ENCODE results near the gene DOCK4.

DNA sequence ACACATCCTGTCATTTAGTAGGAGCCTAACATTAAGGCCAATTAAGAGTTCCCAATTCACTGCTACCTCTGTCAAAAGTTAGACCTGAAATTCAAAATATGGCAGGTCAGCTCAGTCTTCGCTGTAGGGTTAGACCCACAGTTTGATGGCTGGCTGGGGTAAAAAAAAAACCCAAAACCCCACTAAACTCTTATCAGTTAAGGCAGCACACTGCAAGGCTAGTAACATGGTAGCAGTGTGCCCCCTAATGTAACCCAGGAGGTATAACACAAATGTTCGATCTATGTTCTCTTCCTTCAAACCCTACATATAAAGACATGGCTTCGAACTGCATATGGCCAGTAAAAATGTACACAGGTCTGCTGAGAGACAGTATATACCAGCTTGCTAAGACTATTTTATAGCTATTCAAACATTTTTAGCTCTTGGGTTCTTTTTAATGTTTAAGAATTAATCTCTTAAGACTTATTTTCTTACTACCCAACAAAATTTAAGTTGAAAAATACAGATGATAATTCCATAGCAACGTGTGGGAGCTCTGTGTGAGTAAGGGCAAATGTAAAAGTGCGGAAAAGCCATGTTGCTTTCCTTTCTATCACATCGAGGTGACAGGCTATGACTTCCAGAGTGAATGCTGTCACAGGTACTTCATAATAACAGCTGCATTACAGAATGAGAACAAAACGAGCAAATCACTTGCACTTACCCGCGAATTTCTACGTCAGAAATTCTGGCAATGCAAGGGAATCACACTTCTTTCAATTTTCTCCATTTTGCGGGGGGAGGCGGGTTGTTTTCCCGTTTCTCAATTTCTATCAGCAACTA lies 475.5 kb downstream of the DOCK4 start:
- TF ChIP-seq, protein P1, sequence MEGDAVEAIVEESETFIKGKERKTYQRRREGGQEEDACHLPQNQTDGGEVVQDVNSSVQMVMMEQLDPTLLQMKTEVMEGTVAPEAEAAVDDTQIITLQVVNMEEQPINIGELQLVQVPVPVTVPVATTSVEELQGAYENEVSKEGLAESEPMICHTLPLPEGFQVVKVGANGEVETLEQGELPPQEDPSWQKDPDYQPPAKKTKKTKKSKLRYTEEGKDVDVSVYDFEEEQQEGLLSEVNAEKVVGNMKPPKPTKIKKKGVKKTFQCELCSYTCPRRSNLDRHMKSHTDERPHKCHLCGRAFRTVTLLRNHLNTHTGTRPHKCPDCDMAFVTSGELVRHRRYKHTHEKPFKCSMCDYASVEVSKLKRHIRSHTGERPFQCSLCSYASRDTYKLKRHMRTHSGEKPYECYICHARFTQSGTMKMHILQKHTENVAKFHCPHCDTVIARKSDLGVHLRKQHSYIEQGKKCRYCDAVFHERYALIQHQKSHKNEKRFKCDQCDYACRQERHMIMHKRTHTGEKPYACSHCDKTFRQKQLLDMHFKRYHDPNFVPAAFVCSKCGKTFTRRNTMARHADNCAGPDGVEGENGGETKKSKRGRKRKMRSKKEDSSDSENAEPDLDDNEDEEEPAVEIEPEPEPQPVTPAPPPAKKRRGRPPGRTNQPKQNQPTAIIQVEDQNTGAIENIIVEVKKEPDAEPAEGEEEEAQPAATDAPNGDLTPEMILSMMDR (IDR thresholded peaks at IDR 0.05; ENCODE audit: insufficient read depth, low read length, poor library complexity, severe bottlenecking): peak; percentile 42
- no peak for TF ChIP-seq EZH2phosphoT487 (conservative IDR thresholded peaks at IDR 0.05; ENCODE audit: low read length)
